Astrocyte (in vitro differentiated cells and primary cell): ENCODE results near the gene DAP. TPM values are rescaled to one million over a fixed set of nuclear protein-coding genes. Genes with fewer than 3 reads are reported as not detected.
A peak's percentile ranks its signal among the peaks of the same experiment; 100 is the strongest.

Experiments
- DNase-seq: peaks from one replicate; pipeline ENCODE4 v3.0.0-alpha.2; 2010; ENCODE audit warnings: low read depth
- FAIRE-seq: peaks from 2 replicates; lab custom pipeline; 2011; peaks lifted over from hg19 to GRCh38; lab: Jason Lieb, UNC
- H2AFZ ChIP-seq: 2 replicates; pipeline ENCODE4 v1.6.0; 2012; ENCODE audit warnings: low read depth, low read length, inconsistent platforms
- H3K27ac ChIP-seq: 2 replicates; pipeline ENCODE4 v1.5.1; 2011; ENCODE audit warnings: low read depth, low read length, inconsistent platforms
- H3K27me3 ChIP-seq: 2 replicates; pipeline ENCODE4 v1.6.0; 2011; ENCODE audit warnings: low read length, inconsistent platforms; ENCODE audit not compliant: insufficient read depth
- H3K36me3 ChIP-seq: 2 replicates; pipeline ENCODE4 v1.5.1; 2011; ENCODE audit warnings: low read length, inconsistent platforms; ENCODE audit not compliant: insufficient read depth
- H3K4me1 ChIP-seq: 2 replicates; pipeline ENCODE4 v1.5.1; 2011; ENCODE audit warnings: low read length, inconsistent platforms; ENCODE audit not compliant: insufficient read depth
- H3K4me2 ChIP-seq: 2 replicates; pipeline ENCODE4 v1.6.0; 2012; ENCODE audit warnings: low read length, inconsistent platforms
- H3K4me3 ChIP-seq: 2 replicates; pipeline ENCODE4 v1.5.1; 2011; ENCODE audit warnings: low read depth, mild to moderate bottlenecking, low read length, inconsistent platforms; ENCODE audit not compliant: insufficient read depth
- H3K79me2 ChIP-seq: 2 replicates; pipeline ENCODE4 v1.6.0; 2012; ENCODE audit warnings: mild to moderate bottlenecking, low read length, inconsistent platforms; ENCODE audit not compliant: insufficient read depth
- H3K9ac ChIP-seq: 2 replicates; pipeline ENCODE4 v1.6.0; 2012; ENCODE audit warnings: mild to moderate bottlenecking, low read length, inconsistent platforms
- H3K9me3 ChIP-seq: 2 replicates; pipeline ENCODE4 v1.5.1; 2012; ENCODE audit warnings: low read depth, mild to moderate bottlenecking, low read length, inconsistent platforms; ENCODE audit not compliant: insufficient read depth
- H4K20me1 ChIP-seq: 2 replicates; pipeline ENCODE4 v1.6.0; 2012; ENCODE audit warnings: low read length, inconsistent platforms; ENCODE audit not compliant: insufficient read depth
- H3K27ac Mint-ChIP-seq: one replicate; pipeline ENCODE4 v1.8.0; 2021; ENCODE audit warnings: mild to moderate bottlenecking, mixed read lengths; ENCODE audit not compliant: unreplicated experiment
- H3K27me3 Mint-ChIP-seq: one replicate; pipeline ENCODE4 v1.8.0; 2021; ENCODE audit warnings: low read depth, mixed read lengths; ENCODE audit not compliant: unreplicated experiment
- H3K36me3 Mint-ChIP-seq: one replicate; pipeline ENCODE4 v1.8.0; 2021; ENCODE audit warnings: low read depth, mixed read lengths; ENCODE audit not compliant: unreplicated experiment
- H3K4me1 Mint-ChIP-seq: one replicate; pipeline ENCODE4 v1.8.0; 2021; ENCODE audit warnings: low read depth, mixed read lengths; ENCODE audit not compliant: unreplicated experiment
- H3K4me3 Mint-ChIP-seq: one replicate; pipeline ENCODE4 v1.8.0; 2021; ENCODE audit warnings: mild to moderate bottlenecking, moderate library complexity, mixed read lengths; ENCODE audit not compliant: unreplicated experiment
- H3K9me3 Mint-ChIP-seq: one replicate; pipeline ENCODE4 v1.8.0; 2021; ENCODE audit warnings: mild to moderate bottlenecking, mixed read lengths; ENCODE audit not compliant: unreplicated experiment
- CTCF ChIP-seq: IDR thresholded peaks from 2 replicates; pipeline ENCODE4 v1.5.1; 2011; ENCODE audit warnings: low read depth, mild to moderate bottlenecking, inconsistent platforms, low read length, moderate library complexity; ENCODE audit not compliant: insufficient read depth
- EZH2 ChIP-seq: IDR thresholded peaks from 2 replicates; pipeline ENCODE4 v1.6.1; 2012; ENCODE audit warnings: mild to moderate bottlenecking, low read length, inconsistent platforms; ENCODE audit not compliant: insufficient read depth
- total RNA-seq: library from RNA; stranded (reverse); gene quantifications from 2 replicates; pipeline ENCODE4 v1.2.1, GENCODE V29; 2021

Gene DAP
- total RNA-seq, 1 donor from 2014 or later: 239 TPM

DNA sequence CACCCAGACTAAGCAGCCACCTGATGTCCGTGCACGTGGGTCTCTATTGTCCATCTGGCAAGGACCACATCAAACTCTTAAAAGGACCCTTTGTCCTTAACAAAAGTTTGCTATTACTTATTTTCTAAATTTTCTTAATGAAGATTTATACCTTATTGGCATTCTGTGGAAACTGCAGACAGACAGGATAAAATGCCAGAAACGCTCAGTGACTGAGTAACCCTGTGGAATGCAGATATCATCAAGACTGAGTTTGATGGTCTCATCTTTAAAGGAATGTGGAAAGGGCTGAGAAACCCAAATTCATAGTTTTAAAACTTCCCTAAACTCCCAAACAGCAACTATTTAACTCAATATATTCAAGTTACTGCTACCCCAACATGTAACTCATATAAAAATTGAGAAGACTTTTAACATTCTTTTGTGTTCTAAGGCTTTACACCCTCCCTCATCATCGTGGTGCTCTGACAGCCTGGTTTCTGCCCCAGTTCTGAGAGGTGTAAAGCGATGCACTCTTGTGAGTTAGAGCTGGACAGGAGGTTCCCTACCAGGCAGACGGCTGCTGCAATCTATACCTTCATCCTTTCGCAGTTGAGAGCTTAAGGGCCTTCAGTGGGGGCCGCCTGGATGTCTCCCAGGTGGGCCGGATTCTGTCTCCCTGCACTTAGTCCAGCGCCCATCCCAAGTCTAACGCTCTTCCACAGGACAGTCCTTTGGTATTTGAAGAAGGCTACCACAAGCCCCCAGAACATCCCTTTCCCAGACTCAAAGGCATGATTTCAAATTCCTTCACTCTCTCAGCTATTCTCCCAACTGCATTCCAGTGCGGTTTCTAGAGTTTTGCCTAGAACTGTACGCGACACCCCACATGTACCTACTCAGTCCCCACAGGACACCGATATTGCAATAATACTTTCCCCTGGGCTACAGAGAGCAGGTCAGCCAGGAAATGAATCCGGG lies 68.9 kb downstream of the DAP start:
- Histone ChIP-seq H3K9me3 (no peaks in the 10 kb centered on the region), H3K27me3 (no peaks in the 10 kb centered on the region), H3K36me3 (no peaks in the 10 kb centered on the region), H3K4me2 (peak overlapping the region; percentile 75), H3K4me1 (peaks cover 61% of the 10 kb centered on the region), H4K20me1 (peaks cover 15% of the 10 kb centered on the region), H3K9ac (peak overlapping the region; percentile 78), H3K27ac (peak overlapping the region; percentile 93), H2AFZ (no peak overlapping the region), H3K4me3 (peak overlapping the region; percentile 36), H3K79me2 (peaks cover 52% of the 10 kb centered on the region)
- peaks cover 12% of the 10 kb centered on the region for H3K36me3 Mint-ChIP-seq
- peak overlapping the region; percentile 89 for H3K27ac Mint-ChIP-seq
- peak overlapping the region; percentile 61 for H3K4me3 Mint-ChIP-seq
- H3K4me1 Mint-ChIP-seq: peaks cover 77% of the 10 kb centered on the region
- H3K27me3 Mint-ChIP-seq: no peaks in the 10 kb centered on the region
- peak; percentile 90 for DNase-seq
- no peak for FAIRE-seq
- no peaks in the 10 kb centered on the region for H3K9me3 Mint-ChIP-seq
- TF ChIP-seq CTCF (no peak), EZH2 (no peak)

DNA sequence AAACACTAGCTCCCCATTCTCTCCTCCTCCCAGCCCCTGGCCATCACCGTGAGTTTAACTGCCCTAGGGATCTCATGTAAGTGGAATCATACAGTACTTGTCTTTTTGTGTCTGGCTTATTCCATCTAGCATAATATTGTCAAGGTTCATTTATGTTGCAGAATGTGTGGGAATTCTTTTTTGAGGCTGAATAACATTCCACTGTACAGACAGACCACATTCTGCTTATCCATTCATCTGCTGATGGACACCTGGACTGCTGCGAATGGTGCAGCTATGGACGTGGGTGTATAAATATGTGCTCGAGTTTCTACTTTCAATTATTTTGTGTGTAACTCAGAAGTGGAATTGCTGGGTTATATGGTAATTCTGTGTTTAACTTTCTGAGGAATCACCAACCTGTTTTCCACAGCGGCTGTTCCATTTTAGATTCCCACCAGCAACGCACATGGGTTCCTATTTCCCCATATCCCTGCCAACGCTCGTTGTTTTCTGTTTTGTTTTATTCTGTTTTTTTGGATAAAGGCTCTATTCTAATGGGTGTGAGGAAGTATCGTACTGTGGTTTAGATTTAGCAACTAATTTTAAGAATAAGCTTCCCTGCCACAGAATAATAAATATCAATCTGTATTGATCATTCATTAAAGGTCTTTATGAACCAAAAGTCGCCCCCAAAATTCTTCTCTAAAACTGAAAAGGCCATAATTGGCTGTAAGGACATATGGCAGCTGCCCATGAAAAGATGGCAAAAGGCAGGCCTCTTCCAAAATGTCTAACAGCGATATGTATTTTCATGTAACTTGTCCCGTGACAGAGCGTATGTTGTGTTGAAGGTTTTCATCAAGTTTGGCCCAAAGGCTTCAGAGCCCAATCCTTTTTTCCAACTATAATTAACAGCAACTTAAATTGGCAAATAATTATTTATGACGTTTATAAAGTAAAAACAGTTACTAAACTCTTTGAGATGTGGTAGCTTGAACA lies 70.3 kb downstream of the DAP start:
- TF ChIP-seq CTCF: no peak
- TF ChIP-seq EZH2: no peak

More for the DNA sequence above, 70.3 kb downstream of the DAP start:
- no peak overlapping the region for H3K4me3 ChIP-seq
- no peaks in the 10 kb centered on the region for H3K36me3 ChIP-seq
- H2AFZ ChIP-seq: no peak overlapping the region
- H3K4me2 ChIP-seq: peak overlapping the region; percentile 75
- FAIRE-seq (no peak), DNase-seq (peak; percentile 97)
- no peaks in the 10 kb centered on the region for H3K9me3 ChIP-seq
- H3K9me3 Mint-ChIP-seq: peaks cover 10% of the 10 kb centered on the region
- H3K4me3 Mint-ChIP-seq: peak overlapping the region; percentile 6
- H3K27me3 Mint-ChIP-seq: no peaks in the 10 kb centered on the region
- peaks cover 44% of the 10 kb centered on the region for H3K79me2 ChIP-seq
- peaks cover 24% of the 10 kb centered on the region for H3K36me3 Mint-ChIP-seq
- peaks cover 12% of the 10 kb centered on the region for H4K20me1 ChIP-seq
- peaks cover 55% of the 10 kb centered on the region for H3K4me1 ChIP-seq
- peak overlapping the region; percentile 93 for H3K27ac ChIP-seq
- peak overlapping the region; percentile 78 for H3K9ac ChIP-seq
- H3K27ac Mint-ChIP-seq: peak overlapping the region; percentile 89
- peaks cover 63% of the 10 kb centered on the region for H3K4me1 Mint-ChIP-seq
- H3K27me3 ChIP-seq: no peaks in the 10 kb centered on the region
